NCI-H524 (cell line): ENCODE results near the gene NACC1.

Source experiments
- DNase-seq, 2 experiments: peaks; one replicate each; lab custom pipeline; 2025; lab: John Stamatoyannopoulos, UW

Gene NACC1

GRCh38 chr19:13120817-13121216 lies 2.8 kb downstream of the NACC1 start:
- no peak for DNase-seq

DNA sequence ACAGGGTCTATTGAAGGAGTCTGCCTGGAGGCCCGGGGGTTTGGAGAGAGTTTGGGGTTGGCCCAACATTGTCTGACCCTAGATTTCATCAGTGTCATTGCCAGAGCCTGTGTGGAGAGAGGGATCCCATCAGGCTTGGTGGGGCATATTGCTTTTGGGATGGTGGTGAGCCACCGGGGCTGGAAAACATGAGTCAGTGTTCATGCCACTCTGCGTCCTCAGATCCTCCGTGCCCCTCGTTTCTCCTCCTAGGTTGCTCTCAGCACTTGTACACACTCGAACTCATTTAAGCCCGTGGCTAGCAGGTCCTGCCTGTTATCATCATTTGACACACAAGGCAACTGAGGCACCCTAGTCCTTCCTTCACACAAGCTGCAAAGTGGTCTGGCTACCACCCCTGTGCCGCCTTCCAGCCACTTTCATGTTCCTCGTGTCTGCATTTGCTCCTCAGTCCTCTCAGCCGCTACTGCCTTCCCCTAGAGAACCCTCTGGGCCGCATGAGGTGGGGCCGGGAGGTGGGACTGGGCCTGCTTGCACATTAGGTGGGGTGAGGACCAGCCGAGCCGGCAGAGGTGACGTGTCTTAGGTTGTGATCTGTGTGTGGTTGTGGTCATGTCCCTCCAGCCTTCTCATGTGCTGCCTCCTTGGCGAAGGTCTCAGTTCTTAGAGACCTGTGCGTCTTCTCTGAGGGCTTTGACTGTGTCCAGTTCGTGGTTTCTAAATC lies 3.6 kb downstream of the NACC1 start:
- no peak for DNase-seq

- no peak for DNase-seq
Observed at GRCh38 chr19:13122275-13122878, 4.3 kb downstream of the NACC1 start.

DNA sequence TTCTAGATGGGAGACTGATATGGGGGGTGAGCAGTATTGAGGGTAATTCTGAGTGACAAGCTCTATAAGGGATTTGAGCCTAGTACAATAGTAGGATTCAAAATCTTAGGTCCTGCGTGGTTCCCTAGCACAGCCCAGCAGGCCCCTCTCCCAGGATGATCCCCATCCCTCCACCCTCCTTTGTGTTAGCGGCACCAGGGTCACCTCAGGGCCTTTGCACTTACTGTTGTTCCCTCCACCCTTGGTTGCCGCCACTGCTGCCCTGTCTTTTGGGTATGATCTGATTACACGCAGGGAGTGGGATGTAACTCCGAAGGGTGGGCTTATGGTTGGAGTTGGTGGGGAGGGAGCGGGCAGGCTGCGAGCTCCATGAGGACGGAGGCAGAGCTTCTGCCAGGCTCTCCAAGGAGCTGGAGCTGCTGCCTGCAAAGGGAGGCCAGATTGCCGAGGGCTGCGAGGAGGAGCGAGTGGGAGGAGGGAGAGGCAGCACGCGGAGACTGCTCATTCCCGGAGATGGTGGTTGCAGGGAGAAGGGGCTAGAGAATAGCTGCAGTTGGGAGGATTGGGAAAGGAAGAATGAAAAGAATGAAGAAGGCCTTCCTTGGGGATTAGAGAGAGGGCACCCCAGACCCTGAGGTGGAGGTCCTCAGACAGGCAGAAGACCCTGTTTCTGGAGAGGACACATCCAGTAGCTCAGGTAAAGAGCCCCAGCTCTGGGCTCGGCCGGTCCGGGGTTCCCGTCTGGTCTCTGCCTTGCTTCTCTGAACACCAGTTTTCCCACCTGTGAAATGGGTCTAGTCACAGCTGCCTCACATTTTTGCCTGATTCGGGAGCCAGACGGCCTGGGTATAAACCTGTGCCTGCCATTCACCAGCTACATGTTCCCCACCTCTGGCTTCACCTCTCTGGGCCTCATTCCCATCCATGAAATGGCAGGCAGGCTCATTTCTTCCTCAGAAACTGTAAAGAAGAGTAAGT lies 5.2 kb downstream of the NACC1 start:
- no peak for DNase-seq

- no peak for DNase-seq
Observed at GRCh38 chr19:13127051-13127450, 9.0 kb downstream of the NACC1 start.

DNA sequence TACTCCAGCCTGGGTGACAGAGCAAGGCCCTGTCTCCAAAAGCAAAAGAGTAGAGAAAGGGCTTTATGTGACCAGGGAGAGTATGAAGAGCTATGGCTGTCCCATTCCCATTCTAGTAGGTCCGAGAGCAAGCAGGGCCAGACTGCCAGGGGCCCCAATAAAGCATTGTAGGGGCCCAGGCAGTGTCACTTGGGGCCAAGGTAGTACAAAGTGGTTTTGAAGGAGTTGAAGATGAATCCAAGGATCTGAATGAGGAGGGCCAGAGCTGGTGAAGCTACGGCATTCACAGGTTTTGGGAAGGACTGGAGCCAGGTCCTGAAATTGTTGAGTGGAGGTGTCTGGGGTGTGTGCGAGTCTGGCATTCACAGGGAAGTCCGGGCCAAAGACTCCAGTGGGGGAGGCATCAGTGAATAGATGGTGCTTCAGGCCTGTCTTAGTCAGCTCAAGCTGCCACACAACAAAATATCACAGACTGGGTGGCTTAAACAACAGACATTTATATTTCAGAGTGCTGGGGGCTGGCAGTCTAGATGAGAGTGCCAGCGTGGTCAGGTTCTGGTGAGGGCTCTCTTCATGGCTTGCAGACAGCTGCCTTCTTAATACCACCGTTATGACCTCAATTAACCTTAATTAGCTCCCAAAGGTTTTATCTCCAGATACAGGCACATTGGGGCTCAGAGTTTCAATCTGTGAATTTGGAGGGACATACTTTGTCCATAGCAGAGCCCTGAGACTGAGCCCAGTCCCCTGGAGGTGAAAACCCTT lies 9.9 kb downstream of the NACC1 start:
- DNase-seq: no peak

DNA sequence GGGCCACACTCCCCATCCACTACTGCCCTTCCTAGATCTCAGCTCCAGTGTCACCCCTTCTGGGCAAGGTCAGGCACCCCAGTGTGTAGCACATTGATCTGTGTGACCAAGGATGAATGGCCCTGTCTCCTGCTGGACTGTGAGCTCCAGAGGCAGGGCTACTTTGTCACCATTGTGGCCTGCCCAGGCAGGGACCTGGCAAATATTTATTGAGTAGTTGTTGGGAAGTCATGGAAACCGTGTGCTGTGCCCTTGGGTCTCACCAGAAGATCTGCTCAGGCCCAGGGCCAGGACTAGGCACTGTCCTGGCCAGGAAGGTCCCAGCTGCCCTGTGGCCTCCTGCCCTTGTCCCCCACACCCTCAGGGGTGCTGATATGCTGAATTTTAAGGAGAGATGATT lies 10.5 kb downstream of the NACC1 start:
- no peak for DNase-seq

- no peak for DNase-seq
Observed at GRCh38 chr19:13129384-13129783, 11.3 kb downstream of the NACC1 start.

GRCh38 chr19:13130886-13131490 lies 12.9 kb downstream of the NACC1 start:
- no peak for DNase-seq

DNA sequence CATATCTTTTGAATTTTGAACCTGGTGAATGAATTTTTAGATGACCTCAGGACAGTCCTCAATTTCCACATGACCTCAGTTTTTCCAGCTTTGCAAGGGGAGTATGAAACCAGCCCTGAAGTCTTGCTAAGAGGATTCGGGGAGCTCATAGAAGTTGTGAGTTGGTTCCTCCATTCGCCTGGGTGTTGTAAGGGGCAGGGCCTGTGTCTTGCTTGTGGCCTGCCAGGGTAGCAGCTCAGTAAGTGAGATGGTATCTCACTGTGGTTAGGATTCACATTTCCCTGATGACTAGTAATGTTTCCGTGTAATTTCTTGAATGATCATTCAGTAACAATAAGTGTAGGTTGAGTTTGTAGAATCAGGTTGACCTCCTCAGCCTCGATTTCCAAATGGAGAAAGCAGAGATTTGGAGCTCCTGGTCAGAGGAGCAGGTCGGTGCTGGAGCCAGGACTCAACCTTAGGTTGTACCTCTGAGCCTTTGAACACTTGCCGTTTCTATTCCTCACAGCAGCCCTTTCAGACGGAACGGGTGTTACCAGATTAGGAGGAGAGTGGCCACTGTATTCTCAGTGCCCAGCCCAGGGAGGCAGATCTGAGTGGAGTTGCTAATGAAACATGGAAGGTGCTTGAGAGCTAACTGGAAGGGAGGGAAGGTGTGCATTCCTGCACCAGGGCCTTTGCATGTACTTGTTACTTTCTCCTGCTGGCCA lies 14.6 kb downstream of the NACC1 start:
- no peak for DNase-seq

DNA sequence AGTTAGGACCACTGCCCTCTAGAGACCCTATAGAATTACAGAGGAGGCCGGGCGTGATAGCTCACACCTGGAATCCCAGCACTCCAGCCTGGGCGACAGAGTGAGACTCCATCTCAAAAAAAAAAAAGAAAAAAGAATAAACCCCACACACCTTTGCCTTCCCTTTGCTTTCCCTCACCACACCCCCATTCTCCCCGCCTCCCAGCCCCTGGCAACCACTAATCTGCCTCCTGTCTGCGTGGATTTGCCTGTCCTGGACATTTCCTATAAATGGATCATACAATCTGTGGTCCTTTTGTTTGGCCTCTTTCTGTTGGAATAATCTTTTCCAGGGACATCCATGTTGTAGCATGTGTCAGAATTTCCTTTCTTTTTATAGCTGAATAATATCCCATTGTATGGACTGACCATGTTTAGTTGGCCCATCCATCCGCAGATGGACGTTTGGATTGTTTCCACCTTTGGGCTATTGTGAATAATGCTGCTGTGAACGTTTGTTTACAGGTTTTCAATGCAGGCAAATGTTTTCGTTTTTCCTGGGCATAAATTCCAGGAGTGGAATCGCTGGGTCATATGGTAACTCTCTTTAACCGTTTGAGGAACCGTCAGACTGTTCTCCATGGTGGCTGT lies 15.3 kb downstream of the NACC1 start:
- no peak for DNase-seq

GRCh38 chr19:13134626-13135025 lies 16.6 kb downstream of the NACC1 start:
- no peak for DNase-seq

DNA sequence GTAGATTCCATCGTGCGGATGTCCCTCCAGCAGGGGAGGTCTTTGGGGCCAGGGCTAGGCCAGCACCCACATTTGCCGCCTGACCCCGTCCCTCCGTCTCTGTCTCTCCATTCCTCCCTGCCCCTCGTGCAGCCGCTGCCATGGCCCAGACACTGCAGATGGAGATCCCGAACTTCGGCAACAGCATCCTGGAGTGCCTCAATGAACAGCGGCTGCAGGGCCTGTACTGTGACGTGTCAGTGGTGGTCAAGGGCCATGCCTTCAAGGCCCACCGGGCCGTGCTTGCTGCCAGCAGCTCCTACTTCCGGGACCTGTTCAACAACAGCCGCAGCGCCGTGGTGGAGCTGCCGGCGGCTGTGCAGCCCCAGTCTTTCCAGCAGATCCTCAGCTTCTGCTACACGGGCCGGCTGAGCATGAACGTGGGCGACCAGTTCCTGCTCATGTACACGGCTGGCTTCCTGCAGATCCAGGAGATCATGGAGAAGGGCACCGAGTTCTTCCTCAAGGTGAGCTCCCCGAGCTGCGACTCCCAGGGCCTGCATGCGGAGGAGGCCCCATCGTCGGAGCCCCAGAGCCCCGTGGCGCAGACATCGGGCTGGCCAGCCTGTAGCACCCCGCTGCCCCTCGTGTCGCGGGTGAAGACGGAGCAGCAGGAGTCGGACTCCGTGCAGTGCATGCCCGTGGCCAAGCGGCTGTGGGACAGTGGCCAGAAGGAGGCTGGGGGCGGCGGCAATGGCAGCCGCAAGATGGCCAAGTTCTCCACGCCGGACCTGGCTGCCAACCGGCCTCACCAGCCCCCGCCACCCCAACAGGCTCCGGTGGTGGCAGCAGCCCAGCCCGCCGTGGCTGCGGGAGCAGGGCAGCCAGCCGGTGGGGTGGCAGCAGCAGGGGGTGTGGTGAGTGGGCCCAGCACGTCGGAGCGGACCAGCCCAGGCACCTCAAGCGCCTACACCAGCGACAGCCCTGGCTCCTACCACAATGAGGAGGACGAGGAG lies 17.3 kb downstream of the NACC1 start:
- no peak for DNase-seq

GRCh38 chr19:13137290-13137794 lies 19.3 kb downstream of the NACC1 start:
- DNase-seq: no peak

GRCh38 chr19:13138171-13138915 lies 20.3 kb downstream of the NACC1 start:
- no peak for DNase-seq

DNA sequence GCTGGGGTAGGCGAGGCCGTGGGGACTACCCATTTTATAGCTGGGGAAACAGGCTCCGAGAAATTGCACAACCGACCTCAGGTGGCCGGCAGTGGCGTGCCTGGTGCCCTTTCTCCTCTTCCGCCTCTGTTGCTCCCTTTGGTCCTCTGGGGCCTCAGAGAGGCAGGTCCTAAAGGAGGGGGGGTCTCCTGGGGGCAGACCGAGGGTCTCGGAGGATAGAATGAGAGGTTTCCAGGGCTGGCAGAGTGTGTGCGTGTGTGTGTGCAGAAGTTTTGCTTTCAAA lies 20.8 kb downstream of the NACC1 start:
- no peak for DNase-seq

DNA sequence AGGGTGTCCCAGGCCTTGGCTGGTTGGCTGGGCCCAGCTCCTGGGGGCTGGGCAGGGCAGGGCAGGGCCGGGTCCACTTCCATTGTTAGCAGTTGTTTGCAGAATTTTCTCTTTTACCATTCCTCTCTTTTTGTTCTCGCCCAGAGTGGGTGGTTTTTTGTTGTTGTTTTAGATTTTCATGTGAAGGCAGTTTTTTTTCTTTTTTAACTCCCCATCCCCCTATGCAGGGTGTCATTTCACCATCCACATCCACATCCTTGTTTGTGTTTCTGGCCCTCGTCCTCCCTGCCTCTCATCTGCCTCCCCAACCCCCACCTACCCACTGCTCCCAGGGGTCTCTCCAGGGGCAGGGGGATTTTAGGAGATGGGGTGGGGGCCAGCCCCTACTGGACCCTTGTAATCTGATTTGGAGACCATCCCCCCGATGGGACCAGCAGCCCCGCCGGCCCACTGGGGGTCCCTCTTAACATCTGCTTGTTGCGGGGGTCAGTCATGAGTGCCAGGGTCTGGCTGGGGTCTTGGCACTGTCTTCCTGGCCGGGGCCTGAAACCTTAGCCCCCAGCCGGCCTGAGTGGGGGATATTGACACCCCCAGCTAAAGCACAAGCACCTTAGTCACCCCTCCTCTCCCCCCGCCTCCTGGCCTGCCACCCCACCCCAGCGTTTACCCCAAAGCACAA lies 21.7 kb downstream of the NACC1 start:
- DNase-seq: no peak
